GM12878 (cell line): ENCODE data around the gene SMARCE1.

ENCODE experiments used
- ATF7 ChIP-seq: fragments of 450-650 bp; IDR thresholded peaks from 2 replicates; pipeline ENCODE4 v1.6.1; 2016; ENCODE audit warnings: low read depth, mild to moderate bottlenecking
- CHD2 ChIP-seq: IDR thresholded peaks from 2 replicates; pipeline ENCODE4 v1.6.1; 2011; ENCODE audit warnings: low read depth, low read length, improper control_type of control experiment, borderline replicate concordance
- EZH2 ChIP-seq: IDR thresholded peaks from 2 replicates; pipeline ENCODE4 v1.6.1; 2012; ENCODE audit warnings: low read depth, mild to moderate bottlenecking, control low read depth, inconsistent platforms, low read length, borderline replicate concordance; ENCODE audit not compliant: control insufficient read depth
- KLF5 ChIP-seq: fragments of 450-650 bp; IDR thresholded peaks from 2 replicates; pipeline ENCODE4 v1.6.1; 2014; ENCODE audit warnings: mild to moderate bottlenecking; ENCODE audit not compliant: partially characterized antibody
- MAX ChIP-seq: IDR thresholded peaks from 2 replicates; pipeline ENCODE4 v1.6.1; 2012; ENCODE audit warnings: low read depth, low read length, improper control_type of control experiment
- MXI1 ChIP-seq: fragments of 150-350 bp; IDR thresholded peaks from 2 replicates; pipeline ENCODE4 v1.6.1; 2011; ENCODE audit warnings: low read depth, mild to moderate bottlenecking, inconsistent platforms, low read length, improper control_type of control experiment
- POLR2A ChIP-seq: IDR thresholded peaks from 2 replicates; pipeline ENCODE4 v1.6.1; 2011; ENCODE audit warnings: low read depth, mild to moderate bottlenecking, low read length
- RAD21 ChIP-seq: IDR thresholded peaks from 2 replicates; pipeline ENCODE4 v1.6.1; 2011; ENCODE audit warnings: mild to moderate bottlenecking, low read depth, low read length, moderate library complexity; ENCODE audit not compliant: insufficient read depth
- RBBP5 ChIP-seq: fragments of 200-600 bp; sonication (generic); conservative IDR thresholded peaks from 2 replicates; pipeline ENCODE4 v1.6.1; 2016
- SMC3 ChIP-seq: IDR thresholded peaks from 2 replicates; pipeline ENCODE4 v1.6.1; 2011; ENCODE audit warnings: low read length, improper control_type of control experiment, borderline replicate concordance
- YY1 ChIP-seq: IDR thresholded peaks from 2 replicates; pipeline ENCODE4 v1.6.1; 2011; ENCODE audit warnings: low read depth, mild to moderate bottlenecking, low read length

GRCh38 chr17:40637931-40638330, 9.7 kb downstream of the SMARCE1 start:
- TF ChIP-seq ATF7 (no peak), MAX (no peak), KLF5 (no peak), POLR2A (no peak), RBBP5 (no peak), CHD2 (no peak), YY1 (no peak), RAD21 (no peak), MXI1 (no peak), SMC3 (no peak), EZH2 (no peak)
